ENCODE data around the gene MLANA.

MLANA gene

DNA sequence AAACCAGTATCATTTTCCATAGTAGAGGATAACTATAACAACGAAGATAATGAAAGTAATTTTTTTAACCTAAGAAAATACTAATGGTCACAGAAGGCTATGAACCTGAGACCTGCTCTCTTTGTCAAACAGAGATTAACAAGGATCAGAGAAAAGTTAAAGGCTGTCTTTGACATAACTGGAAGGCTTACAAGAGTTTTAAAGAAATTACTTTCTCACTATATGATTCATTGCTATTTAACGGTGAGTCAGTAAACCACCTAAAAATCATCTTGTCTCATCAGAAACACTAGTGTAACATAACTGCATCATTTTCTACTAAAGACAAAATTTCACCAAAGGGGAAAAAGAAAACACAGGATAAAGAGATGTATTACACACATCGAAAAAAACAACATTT lies 19.3 kb downstream of the MLANA start:
- no peak for DNase-seq

DNA sequence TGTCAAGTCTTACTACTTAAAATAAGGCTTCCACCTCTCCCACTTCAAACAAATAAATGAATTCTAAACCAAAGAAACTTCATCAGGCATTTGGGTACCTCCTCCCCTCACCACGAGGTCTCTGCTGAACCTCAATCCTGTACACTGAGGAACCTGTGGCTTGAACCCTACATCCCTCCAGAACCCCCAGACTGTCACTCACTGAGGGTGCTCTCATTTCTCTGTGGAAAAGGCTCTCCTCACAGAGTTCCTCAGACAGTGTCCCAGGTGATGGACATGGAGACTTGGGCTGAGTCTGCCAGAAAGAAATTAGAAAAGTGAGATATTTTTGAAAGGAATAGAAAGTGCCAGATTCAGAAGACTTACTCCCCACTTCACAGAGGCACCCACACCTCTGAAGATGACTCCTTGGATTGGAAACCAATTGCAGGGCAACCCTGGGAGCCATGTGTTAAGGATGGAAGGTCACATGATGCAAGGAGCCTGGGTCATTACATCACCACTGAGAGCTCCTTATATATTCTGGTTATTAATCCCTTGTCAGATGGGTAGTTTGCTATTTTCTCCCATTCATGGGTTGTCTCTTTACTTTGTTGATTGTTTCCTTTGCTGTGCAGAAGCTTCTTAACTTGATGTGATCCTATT lies 19.8 kb downstream of the MLANA start:
- DNase-seq = no peak

DNA sequence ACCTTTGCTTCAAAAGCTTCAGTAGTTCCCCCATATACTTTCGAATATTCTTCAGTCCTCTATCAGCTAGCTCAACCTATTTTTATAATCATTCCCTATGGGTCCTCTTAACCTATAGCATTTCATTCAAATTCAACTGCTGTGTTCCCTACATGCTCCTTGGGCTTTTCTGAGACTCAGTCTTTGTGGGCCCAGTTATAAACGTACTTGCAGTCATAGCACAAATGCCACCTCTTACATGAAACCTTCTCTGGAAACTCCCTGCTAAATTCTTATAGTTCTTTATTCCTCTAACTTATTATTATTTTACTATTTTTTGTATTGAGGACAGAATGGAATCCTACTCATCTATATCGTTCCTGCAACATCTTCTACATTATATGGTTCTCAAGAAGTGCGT lies 24.7 kb downstream of the MLANA start:
- DNase-seq = no peak

DNA sequence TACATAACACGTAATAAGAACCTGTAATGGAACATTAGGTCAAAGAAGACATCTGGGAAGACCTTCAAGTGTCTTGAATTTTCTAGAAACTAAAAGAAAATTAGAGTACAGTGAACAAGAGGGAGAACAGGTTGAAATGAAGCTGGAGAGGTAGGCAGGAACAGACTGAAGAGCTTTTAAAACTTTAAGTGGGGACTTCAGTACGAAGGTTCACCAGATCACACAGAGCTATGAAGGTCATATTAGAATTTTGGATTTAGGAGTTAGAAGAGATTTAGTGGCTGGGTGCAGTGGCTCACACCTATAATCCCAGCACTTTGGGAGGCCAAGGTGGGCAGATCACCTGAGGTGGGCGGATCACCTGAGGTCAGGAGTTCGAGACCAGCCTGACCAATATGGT lies 26.6 kb downstream of the MLANA start:
- no peak for DNase-seq

DNA sequence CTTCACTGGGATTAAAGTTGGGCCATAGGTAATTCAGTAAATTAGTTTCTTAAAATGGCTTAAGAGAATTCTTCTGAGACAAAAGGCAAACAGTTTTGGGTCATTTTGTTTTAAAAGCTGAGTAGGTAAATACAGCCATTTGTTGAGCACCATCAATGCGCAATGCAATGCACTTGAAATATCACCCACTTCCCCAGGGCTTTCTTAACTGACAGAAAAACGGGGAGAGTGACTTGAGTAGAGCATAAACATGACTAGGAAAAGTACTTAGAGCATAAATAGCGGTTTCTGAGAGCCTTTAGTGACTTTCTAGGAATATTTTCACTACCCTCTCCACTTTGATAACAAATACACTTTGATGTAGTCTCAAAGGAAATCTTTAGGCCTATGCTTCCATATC lies 27.2 kb downstream of the MLANA start:
- no peak for DNase-seq

DNA sequence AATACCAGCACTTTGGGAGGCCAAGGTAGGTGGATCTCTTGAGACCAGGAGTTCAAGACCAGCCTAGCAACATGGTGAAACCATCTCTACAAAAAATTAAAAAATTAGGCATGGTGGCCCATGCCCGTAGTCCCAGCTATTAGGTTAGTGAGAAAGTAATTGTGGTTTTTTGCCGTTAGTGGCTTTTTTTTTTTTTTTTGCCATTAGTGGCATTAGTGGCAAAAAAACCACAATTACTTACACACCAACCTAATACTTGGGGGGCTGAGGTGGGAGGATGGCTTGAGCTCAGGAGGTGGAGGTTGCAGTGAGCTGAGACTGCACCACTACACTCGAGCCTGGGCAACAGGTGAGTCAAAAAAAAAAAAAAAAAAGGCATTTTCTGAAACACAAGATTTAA lies 27.8 kb downstream of the MLANA start:
- DNase-seq = no peak

DNA sequence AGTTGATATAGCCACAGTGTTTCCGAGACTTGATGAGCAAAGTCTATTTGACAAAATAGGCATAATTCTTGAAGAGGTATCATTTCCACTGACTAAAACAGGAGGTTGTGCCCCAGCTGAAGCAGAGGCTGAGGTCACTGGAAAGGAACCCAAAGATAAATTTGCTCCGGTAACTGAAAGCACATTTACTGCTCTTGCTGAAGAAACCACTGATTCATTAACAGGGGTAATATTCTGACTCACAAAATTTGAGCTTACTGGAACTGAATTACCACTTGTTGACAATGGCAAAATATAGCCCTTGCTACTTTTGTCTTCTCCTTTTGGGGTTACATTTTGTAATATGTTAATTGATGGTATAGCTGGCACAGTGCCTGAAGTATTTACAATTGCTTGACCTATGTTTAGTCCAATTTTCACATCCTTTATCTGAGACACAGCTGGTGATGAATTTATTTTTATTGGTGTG lies 30.2 kb downstream of the MLANA start:
- DNase-seq = no peak

DNA sequence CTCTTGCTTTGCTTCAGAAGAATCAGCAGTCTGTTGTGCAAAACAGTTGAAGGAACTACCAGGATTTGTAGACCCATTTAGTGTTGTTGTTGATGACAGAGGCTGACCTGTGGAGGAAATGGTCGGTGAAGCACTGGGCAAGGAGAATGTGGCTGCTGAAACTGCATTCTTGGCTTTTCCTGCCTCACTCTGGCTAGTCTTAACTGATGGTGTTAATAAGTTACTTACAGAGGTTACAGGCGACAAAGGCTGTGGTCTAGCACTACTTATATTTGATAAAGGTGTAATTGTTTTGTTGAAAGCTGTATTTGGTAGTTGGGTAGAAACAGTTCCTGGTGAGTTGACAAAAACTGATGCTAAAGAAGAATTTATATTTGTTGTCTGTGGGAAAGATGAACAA lies 31.5 kb downstream of the MLANA start:
- DNase-seq = no peak

DNA sequence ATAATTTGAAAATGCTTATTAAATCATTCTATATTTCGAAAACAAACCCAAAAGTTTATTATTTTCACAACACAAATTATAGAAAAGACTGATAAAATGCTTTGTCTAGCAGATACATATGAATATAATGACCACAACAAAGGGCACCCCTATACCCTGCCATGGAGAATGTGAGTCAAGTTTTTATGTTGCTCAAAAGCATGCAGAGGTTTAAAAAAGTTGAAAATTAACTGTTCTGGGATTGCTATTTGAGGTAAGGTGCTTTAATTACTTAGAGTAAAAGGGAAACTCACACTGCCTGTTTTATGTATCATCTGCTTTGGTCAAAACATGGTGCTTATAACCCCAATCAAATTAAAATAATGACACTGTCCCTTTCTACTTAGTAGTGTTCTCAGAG lies 41.0 kb downstream of the MLANA start:
- DNase-seq = no peak

DNA sequence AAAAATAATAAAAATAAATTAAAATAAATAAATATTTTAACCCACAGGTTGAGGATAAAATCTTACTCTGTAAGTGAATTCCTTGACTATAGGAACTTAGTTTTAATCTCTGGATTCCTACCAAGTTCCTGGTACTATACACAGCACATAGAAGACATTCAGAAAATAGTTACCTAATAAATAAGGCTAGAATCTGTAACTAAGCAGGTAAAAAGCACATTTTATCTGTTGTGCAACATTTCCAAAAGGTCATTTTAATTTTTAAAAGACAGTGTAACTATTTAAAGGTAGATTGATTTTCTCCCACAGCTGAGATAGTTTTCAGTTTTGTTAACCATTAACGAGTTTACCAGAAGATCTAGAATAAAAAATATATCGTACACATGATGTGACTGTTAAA lies 47.8 kb downstream of the MLANA start:
- DNase-seq = no peak

DNA sequence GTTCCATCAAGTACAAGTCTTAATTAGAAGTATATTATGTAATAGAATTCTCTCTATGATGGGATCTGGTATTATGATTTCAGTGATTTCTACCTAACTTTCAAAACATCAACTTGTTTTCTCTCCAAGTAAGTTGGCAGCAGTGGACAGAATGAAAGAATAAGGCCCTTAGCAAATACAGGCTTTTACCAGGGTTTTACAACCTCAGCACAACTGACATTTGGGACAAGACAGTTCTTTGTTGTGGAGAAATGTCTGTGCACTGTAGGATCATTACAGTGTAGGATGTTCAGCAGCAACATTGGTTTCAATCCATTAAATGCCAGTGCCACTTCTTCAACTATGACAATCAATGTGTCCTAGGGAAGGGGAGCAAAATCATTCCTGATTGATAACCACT lies 48.8 kb downstream of the MLANA start:
- no peak for DNase-seq

DNA sequence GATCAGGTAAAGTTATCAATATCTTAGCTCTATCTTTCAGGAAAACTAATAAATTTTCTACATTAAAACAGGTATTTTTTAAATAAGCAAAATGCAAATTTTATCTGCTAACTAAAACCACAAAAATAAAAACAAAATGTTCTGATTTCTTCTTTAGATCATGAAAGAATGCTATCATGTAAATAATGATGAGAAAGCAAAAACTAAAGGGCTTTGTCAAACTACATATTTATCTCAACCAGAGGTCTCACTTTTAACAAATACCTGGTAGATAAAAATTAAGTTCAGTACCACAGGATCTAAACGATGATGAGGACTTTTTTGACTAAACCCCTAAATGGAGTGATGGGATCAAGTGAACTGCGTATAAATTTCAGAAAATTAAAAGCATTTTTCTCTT lies 50.5 kb downstream of the MLANA start:
- no peak for DNase-seq

DNA sequence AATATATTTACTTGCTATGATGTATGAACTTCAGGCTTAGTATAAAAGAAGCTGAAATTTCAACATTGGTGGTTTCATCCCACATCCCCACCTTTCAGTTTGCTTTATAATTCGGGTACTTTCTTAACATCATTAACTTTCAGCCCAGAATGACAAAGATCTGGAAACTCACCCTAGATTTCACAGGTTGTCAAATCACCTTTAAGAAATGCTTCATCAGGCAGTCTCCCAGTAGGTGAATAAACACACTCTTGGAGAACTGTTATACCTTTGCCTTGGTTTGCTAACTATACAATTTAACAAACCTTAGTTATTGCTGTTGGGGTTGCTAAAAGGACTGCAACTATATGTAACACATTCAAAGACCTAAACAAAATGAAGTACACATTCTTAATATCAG lies 54.4 kb downstream of the MLANA start:
- DNase-seq = no peak

DNA sequence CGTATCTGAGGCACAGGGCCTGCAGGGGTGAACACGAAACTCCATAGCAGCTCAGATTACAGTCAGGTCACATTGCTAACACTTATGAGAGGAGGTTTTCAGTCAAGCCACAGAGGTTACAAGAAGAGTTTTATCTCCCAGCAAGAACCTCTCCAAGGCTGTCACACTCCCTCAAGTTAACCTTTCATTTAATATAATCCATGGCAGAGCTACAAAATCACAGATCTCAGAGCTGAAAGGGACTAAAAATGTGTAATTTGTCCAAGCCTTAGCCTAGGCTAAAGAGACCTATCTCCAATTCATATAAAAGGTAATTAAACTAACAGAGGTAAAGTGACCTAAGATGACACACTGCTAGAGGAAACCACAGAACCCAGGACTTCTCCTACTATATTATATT lies 57.2 kb downstream of the MLANA start:
- peak in 1 of 2 experiments; percentile 2 for DNase-seq

DNA sequence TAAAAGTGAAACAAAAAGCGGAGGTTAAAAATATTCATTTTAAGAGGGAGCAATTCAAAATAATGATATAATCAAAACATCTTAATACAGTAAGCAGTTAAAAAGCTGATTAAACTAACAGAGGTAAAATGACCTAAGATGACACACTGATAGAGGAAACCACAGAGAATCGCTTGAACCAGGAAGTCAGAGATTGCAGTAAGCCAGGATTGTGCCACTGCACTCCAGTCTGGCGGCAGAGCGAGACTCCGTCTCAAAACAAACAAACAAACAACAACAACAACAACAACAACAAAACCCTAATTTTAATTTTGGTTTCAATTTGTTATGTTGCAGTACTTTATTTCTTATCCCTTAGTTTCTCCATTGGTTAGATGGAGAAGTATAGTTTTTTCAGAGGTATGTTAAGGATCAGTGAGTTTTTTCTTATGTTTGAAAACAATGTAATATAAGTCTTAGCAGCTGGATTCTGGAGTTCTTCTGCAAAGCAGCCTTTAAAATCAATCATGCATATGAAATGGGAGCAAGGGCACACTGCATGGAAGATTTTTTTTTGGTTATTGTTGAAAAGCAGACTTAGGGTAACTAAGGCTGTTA lies 58.5 kb downstream of the MLANA start:
- peak in 1 of 2 experiments; percentile 3 for DNase-seq

DNA sequence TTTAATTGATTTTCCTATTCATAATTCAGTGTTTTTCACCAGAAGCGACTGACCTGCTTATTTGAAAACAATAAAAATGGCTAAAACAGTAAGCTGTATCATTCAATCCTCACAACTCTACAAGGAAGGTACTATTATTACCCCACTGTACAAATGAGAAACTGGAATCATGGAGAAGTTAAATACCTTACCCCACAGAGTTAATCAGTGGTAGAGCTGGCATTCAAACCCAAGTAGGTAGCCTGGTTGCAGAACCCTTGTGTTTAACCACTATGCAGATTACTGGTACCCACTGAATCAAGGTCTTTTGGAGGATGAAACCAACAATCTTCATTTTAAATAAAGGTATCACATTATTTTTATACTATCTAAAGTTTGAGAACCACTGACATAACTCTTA lies 59.6 kb downstream of the MLANA start:
- no peak for DNase-seq

DNA sequence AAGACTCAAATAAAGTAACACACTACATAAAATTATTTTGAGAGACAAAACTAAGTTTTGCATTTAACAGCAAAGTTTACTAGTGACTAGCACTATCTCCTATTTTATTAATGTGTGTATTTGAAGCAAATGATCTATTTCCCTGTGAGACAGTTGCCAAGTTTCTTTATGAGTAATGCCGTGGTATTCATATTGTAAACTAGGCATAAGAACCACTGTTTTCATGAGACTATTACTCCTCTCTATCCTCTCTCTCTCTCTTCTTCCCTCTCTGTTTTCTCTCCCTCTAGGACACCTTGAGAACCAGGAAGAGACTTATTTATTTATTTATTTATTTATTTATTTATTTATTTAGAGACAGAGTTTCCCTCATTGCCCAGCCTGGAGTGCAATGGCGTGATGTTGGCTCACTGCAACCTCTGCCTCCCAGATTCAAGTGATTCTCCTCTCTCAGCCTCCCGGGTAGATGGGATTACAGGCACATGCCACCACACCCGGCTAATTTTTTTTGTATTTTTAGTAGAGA lies 61.1 kb downstream of the MLANA start:
- DNase-seq = no peak

DNA sequence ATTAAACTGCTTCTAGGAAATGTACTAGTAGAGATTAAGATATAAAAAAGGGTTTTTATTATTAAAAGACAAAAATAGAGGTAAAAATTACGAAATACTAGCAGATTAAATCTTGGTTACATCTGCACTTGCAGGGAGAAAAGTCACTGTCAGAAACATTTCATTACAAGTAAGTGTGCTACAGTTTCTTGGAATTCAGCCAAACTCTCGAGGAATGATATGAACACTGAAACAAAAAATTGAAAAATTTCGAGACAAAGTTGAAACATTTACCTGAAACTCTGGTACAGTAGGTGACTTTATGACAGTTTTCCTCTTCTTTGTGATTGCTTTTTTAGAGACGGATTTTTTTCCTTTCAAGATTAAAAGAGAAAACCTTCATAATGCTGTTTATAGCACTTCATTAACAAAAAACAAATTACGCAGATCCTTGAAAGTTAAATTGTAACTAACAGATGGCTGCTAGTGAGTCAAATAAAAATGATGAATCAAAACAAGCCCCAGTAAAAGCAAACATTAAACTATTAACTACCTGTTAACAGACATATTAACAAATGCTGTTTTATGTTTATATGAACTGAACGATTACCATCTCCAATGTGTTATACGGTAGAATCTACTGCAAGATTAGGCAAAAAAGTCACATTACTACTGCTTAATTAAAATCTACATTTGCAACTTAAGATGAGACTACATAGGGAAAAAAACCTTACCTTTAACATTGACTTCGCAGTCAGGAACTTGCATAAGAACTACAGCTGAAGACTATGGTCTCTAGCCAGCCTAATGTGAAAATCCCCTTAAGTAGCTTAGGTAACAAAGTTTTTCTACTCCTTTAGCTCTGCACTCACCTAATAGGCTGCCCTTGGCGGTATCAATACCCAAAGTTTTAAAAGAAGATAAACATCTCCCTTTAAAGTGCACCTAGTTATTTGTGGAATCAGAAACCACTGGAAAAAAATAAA lies 63.3 kb downstream of the MLANA start:
- DNase-seq = no peak

DNA sequence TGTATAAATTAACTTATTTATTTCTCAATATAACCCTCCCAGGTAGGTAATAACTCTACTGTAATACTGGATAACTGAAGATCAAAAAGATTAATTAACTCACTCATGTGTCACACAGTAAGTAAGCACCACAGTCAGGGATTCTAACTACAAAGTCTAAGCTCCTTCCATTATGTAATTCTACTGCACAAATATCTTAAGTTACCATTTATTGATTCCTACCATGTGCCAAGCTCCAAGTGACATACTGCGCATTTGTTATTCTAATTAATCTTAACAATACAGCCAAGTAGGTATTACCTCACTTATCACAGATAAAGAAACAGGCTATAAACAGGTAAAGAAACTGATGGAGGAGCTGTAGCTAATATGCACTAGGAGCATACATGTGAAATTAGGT lies 66.5 kb downstream of the MLANA start:
- no peak for DNase-seq

DNA sequence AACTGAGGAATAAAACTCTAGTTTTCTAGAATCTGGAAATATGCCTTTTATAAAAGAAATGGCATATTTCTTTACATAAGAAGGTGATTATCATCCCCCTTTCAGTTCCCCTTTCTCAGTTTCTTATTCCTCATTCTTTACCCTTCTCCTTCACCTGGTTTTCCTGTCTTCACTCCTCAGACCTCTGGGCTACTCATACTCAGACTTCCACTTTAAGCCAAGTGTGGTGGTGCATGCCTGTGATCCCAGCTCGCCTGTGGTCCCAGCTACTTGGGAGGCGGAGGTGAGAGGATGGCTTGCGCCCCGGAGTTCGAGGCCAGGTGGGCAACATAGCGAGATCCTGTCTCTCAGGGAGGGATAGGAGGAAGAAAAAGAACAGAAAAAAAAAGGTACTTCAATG lies 67.6 kb downstream of the MLANA start:
- DNase-seq = no peak
